Stimulated activated CD4-positive, alpha-beta T cell treated with anti-CD3 and anti-CD28 coated beads, TNF-alpha, amount 100 ng/mL, for 1 hour (primary cell): ENCODE measurements around the gene QDPR.
"Not testable (repeated sequence)": the region's sequence is repeated elsewhere in the genome, so short reads cannot be mapped to it uniquely, and the experiment has no call there.

Experiments
- DNase-seq, 3 donors: peaks; one replicate each; pipeline ENCODE4 v3.0.0-alpha.2; 2020; ENCODE audit warnings: low read depth in 3 of 3, low spot score in 1 of 3

The QDPR gene

DNA sequence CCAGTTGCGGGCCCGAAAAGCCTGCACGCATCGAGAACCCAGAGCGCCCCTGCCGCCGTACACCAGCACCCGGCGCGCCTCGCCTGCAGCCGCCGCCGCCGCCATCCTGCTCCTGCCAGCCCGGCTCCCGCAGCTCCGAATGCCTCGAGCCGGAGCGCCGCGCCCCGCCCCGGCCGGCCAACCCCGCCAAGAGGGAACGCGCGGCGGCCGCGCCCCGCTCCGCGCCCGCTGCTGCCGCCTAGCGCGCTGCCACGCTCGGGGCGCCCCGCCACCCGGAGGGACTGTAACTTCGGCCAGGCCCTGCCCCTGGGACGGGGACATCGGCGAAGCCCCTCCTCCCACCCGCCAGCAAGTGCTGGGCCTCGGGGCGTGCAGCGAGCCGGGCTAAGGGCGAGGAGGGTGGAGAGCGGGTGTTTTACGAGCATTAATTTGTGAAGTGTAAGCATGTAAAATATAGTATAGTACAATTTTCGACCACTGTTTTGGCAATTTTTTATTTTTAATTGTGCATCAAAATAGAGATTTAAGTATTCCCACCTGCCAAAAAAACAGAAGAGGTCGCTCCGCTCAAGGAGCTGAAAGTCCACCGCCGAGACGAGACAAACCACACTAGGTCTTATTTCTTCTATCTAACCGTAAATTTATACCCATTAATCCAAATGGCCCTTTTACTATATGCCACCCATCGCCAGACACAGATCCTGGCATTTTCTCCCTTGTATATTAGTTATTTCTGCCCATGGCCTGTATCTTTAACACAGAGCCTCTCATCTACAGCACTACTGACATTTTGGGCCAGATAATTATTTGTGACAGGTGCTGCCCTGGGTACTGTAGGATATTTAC is at the start of gene QDPR:
Gene QDPR, minus strand, starts transcription at position 141 of the 846 bp plus-strand sequence. Its CDS starts 36 bp downstream, at position 105.
- peak; percentile 12 to 67 (median 48) for DNase-seq

DNA sequence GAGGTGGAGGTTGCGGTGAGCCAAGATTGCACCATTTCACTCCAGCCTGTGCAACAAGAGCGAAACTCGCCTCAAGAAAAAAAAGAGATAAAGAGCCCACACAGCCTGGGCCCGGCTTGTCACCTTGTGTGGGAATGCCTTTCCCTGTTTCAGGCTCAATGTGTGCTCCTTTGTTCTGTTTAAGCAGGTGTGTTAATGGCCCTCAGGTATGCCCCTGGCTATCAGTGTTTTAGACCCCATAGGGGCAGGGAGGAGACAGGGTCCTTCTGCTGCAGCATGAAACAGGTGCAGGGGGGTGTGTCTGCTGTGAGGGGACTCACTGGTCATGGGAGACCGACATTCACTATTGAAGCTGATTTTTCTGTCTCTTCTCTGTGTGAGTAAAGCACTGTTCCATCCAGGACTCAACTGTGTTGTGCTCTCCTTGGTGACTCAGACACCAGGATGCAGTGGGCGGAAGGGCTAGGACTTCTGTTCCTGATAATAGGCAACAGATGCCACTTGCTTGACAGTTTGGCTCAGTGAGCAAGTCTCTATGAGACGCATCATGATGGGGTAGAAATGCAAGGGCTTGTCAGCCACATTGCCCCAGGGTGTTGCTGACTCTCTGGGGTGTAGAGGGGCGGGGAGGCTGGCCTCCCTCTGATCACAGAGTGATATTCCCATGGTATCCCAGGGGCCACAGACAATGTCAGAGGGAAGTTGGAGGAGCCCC is 49.5 kb upstream of the QDPR start:
- no peak for DNase-seq

DNA sequence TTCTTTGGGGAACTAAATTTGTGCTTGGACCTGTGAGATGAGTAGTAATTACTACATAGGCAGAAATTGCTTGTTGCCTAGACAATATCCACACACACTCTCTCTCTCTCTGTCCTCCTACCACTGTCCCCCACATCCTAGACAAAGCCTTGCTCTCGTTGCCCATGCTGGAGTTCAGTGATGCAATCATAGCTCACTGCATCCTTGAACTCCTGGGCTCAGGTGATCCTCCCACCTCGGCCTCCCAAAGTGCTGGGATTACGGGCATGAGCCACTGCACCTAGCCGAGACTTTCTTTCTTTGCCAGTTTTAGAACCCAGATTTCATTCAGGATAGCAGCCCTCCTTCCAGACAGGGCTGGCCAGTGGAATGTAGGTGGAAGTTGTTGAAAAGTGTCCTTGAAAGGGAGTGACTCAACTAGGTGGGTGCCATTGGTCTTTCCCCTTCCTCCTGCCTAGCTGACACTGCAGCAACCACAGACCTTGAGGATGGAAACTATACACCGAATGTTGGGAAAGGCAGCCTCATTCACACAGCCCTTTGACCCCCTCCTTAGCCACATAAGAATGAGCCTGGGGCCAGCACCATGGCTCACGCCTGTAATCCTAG is 48.3 kb upstream of the QDPR start:
- DNase-seq, result no peak

DNA sequence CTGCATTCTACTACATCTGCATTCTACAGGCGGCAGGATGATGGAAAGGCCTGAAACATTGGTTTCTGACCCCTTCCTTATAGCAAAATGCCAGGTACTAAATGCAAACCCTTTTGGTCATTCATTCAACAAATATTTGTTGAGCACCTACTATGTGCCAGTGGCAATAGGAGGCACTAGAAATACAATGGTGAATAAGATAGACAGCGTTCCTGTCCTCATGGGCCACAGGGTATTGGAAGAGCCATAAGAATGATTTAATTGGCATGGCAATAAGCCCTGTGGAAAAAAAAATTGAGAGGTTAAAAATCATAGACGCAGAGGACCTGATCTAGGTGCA is 47.8 kb upstream of the QDPR start:
- no peak for DNase-seq

GRCh38 chr4:17558941-17559708 is 47.2 kb upstream of the QDPR start:
- DNase-seq, result no peak

DNA sequence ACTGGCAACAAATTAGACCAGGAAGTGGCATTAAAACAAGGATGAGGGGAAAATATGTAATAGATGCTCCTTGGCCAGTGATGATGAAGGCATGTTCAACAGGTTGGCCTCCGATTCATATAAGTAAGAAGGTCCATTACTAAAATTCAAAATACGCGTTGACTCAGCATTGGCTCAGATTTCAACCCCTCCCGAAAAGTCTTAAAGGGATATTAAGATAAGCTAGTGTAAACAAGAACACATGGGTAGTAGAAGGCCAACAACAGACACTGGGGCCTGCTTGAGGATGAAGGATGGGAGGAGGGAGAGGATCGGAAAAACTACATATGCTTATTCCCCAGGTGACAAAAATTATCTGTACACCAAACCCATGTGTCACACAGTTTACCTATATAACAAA is 46.0 kb upstream of the QDPR start:
- no peak for DNase-seq

DNA sequence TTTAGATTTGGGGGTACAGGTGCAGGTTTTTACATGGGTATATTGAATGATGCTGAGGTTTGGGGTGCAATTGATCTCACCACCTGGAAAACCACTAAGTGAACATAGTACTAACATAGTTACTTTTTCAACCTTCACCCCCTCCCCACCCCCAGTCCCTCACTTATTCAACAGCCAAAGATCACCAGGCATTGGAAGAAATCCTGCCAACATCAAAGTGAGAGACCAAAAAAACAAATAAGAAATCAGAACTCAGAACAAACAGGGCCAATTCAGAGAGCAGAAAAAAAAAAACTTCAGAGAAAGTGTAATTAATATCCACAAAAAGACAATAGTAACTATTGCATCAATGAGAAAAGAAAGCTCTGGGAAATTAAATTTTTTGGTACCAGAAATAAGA is 44.6 kb upstream of the QDPR start:
- DNase-seq, result no peak

GRCh38 chr4:17554568-17554967 is 42.7 kb upstream of the QDPR start:
- DNase-seq, result no peak

DNA sequence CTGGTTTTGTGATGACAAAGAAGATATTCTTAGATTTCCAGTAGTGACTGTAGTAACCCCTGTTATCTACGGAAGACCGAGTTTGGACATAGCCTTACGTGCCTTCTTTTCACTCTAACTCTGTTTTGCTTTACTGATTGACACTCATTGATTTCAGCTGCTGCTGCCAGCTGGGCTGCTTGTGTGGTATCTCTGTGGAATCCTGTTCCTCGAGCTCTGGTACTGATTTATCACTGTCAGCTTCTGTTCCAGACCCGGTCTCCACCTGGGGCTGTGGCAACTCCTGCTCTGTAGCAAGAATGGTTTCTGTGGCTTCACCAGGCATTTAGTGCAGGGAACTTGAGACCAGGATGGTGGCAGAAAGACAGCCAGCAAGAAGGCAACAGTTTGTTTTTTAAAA is 40.5 kb upstream of the QDPR start:
- no peak for DNase-seq

- no peak for DNase-seq
Measured at GRCh38 chr4:17550549-17550948, 38.7 kb upstream of the QDPR start.

DNA sequence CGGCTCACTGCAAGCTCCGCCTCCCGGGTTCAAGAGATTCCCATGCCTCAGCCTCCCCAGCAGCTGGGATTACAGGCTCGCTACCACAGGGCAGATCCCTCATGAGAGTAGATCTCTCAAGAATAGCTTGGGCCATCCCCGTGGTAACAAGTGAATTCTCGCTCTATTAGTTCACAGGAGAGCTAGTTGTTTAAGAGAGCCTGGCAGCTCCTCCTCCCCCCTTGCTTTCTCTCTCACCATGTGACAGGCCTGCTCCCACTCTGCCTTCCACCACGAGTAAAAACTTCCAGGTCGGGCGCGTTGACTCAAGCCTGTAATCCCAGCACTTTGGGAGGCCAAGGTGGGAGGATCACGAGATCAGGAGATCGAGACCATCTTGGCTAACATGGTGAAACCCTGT is 34.8 kb upstream of the QDPR start:
- no peak for DNase-seq

DNA sequence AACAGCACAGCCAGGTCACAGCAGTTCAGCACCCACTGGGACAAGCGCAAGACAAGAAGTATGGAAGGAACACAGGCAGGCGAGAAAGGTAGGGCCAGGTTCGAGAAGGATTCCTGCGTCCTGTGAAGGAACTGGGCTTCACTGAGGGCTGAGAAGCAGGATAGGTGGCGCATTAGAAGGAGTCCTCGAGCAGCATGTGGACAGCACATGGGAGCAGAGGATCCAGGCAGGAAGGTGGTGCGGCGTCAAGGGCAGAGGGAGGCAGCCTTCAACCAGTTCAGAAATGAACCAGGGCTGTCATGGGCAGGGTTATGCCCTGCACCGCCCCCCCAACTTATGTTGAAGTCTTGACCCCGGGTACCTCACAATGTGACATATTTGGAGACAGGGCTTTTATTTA is 34.3 kb upstream of the QDPR start:
- DNase-seq, result no peak

DNA sequence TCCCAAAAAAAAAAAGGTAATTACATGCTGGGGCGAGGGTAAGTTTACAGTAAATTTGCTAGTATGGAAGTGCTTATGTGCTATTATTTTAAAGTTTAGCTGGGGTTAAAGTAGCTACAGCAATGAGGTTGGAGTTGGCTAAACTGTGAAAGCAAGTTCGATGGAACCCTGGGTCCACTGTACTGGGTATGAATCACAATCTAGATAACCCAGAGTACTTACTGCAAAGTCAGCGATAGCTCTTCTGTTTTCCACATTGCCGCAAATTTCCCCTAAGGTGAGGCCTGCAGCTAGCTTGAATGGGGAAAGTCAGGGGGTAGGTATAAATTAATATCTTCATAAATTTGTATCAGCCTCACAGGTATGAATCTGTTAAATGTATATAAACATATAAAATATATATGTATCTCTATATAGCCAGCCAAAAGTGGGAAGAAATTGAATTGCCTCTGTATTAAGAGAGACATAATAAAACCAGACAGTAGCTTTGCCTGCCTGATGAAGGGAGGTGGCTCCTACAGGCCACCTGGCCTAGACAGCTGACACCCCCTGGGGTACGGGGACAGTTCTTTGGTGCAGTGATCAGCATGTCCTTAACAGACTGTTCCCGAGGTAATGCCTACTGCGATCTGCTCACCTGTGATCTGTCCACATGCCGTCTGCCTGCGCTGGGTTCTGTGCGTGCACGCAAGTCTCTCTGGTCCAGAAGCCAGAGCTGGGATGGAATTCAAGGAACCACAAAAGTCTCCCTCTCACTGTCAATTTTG is 33.7 kb upstream of the QDPR start:
- DNase-seq, result no peak

DNA sequence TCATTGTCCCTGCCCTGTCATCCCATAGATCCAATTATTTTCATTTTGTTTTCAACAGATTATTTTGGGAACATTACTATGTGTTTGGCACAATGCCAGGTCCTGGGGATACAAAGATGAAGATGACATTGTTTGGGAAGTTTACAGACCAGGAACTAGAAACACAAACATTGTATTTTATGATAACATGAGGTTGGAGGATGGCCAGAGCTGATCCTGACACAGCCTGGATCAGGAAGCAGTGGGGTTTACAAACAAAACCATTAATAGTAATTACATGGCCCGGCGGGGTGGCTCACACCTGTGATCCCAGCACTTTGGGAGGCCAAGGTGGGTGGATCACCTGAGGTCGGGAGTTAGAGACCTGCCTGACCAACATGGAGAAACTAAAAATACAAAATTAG is 32.9 kb upstream of the QDPR start:
- no peak for DNase-seq

DNA sequence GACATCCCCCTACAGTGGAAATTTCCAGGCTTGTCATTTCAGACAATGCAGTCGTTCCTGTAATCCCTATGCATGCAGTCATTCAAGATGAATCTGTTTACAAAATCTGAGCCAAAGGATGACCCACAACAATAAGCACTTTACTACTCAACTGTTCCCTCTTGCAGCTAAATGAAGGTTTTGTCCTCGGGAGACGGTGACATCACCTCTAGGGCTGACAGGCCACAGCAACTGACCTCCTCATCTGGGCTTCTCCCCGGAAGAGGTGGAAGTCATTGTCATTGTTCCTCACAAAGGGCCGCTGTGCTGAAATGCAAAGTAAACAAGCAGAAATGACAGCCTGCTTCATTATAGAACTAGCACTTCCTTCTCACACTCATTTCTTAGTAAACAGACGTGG is 32.3 kb upstream of the QDPR start:
- no peak for DNase-seq

DNA sequence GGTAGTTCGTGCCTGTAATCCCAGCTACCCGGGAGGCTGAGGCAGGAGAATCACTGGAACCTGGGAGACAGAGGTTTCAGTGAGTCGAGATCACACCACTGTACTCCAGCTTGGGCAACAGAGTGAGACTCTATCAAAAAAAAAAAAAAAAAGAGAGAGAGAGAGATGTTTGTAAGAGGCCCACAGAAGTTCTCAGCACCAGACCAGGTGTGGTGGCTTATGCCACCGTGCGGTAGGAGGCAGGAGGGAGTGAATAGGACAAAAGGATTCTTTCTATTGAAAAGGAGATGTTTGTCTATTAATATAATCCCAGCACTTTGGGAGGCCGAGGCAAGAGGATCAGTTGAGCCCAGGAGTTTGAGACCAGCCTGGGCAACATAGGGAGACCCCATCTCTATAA is 25.2 kb upstream of the QDPR start:
- DNase-seq, result not testable (repeated sequence)

- DNase-seq, result no peak
Measured at GRCh38 chr4:17535906-17536305, 24.0 kb upstream of the QDPR start.

DNA sequence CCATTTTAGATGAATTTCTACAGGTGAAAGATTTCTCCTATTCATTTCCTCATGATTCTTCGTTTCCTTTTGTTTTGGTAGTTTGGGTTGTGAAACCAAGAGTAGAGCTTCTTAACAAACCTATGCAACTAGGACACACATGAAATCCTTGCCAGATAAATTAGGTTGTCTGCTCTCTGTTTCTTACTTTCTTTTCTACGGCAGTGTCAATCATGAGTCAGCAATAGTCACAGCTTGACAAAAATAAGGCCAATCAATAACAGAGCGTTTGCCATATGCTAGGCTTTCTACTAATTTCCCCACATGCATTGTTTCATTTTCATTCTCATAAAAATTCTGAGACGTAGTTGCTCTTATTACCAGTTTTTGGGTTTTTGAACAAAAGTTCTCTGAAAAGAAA is 23.4 kb upstream of the QDPR start:
- no peak for DNase-seq

DNA sequence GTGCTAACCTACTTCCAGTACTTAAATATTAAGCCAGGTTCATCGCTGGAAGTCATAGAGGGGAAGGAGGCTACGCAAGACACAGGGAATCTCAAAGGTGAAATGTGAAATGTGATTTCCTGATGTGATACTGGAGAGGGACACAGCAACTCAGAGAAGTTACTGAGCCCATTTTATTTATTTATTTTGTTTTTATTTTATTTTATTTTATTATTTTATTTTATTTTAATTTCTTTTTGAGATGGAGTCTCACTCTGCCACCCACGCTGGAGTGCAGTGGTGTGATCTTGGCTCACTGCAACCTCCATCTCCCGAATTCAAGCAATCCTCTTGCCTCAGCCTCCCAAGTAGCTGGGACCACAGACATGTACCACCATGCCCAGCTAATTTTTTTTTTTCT is 22.8 kb upstream of the QDPR start:
- no peak for DNase-seq

- no peak for DNase-seq
Measured at GRCh38 chr4:17531538-17532285, 19.8 kb upstream of the QDPR start.
